Ishikawa (cell line): Measurements from ENCODE around the gene FOXR1.

Experiments used
- CEBPB ChIP-seq: IDR thresholded peaks from 2 replicates; pipeline ENCODE4 v1.6.1; 2012
- CREB1 ChIP-seq: IDR thresholded peaks from 2 replicates; pipeline ENCODE4 v1.6.1; 2012; ENCODE audit warnings: low read depth
- EGR1 ChIP-seq: IDR thresholded peaks from 2 replicates; pipeline ENCODE4 v1.6.1; 2012
- EP300 ChIP-seq: IDR thresholded peaks from 2 replicates; pipeline ENCODE4 v1.6.1; 2012; ENCODE audit warnings: borderline replicate concordance
- FOXM1 ChIP-seq: IDR thresholded peaks from 2 replicates; pipeline ENCODE4 v1.6.1; 2012; ENCODE audit warnings: low read depth, borderline replicate concordance
- MAX ChIP-seq: IDR thresholded peaks from 2 replicates; pipeline ENCODE4 v1.6.1; 2012
- NFIC ChIP-seq: IDR thresholded peaks from 2 replicates; pipeline ENCODE4 v1.6.1; 2012
- RAD21 ChIP-seq: IDR thresholded peaks from 2 replicates; pipeline ENCODE4 v1.6.1; 2012; ENCODE audit warnings: low read depth
- REST ChIP-seq: IDR thresholded peaks from 2 replicates; pipeline ENCODE4 v1.6.1; 2012; ENCODE audit warnings: low read depth, mild to moderate bottlenecking
- TAF1 ChIP-seq: IDR thresholded peaks from 2 replicates; pipeline ENCODE4 v1.6.1; 2012; ENCODE audit warnings: low read depth, mild to moderate bottlenecking
- TCF12 ChIP-seq: IDR thresholded peaks from 2 replicates; pipeline ENCODE4 v1.6.1; 2012; ENCODE audit warnings: low read depth
- TEAD4 ChIP-seq: IDR thresholded peaks from 2 replicates; pipeline ENCODE4 v1.6.1; 2012
- USF1 ChIP-seq: IDR thresholded peaks from 2 replicates; pipeline ENCODE4 v1.6.1; 2012
- YY1 ChIP-seq: IDR thresholded peaks from 2 replicates; pipeline ENCODE4 v1.6.1; 2012; ENCODE audit warnings: low read depth
- ZBTB7A ChIP-seq: IDR thresholded peaks from 2 replicates; pipeline ENCODE4 v1.6.1; 2012; ENCODE audit warnings: low read depth

Gene FOXR1

GRCh38 chr11:118938491-118939403 lies 32.8 kb upstream of the FOXR1 start:
- TF ChIP-seq TEAD4 (0 out of 2 replicates have a peak, but pooled peaks have one; percentile 5), FOXM1 (no peak)

- TF ChIP-seq MAX (no peak), TEAD4 (no peak), TCF12 (no peak), EP300 (no peak), ZBTB7A (no peak), REST (no peak), CEBPB (no peak)
These were observed 32.1 kb upstream of the FOXR1 start for GRCh38 chr11:118939404-118939915.

- TF ChIP-seq NFIC (no peak), MAX (no peak), TEAD4 (no peak), RAD21 (no peak), EGR1 (no peak), USF1 (no peak), EP300 (no peak), YY1 (no peak), CREB1 (no peak), CEBPB (no peak), REST (no peak), TAF1 (no peak)
These were observed 31.5 kb upstream of the FOXR1 start for GRCh38 chr11:118939953-118940598.

GRCh38 chr11:118947091-118947490 lies 24.5 kb upstream of the FOXR1 start:
- no peak for TF ChIP-seq USF1
- TF ChIP-seq MAX: no peak
- no peak for TF ChIP-seq TAF1
- TF ChIP-seq TEAD4: no peak
- no peak for TF ChIP-seq YY1
- no peak for TF ChIP-seq CEBPB
- TF ChIP-seq FOXM1: no peak
- no peak for TF ChIP-seq TCF12
- no peak for TF ChIP-seq NFIC
- TF ChIP-seq EGR1: no peak
- no peak for TF ChIP-seq RAD21
- TF ChIP-seq CREB1: no peak
- TF ChIP-seq REST: no peak
- no peak for TF ChIP-seq ZBTB7A
- no peak for TF ChIP-seq EP300
